GM19328 (cell line): Measurements from ENCODE around the gene CIAO2B.

Experiments
- ATAC-seq: cut with Tn5 transposase; IDR thresholded peaks from one replicate; pipeline ENCODE4 v1.9.1; 2021; ENCODE audit warnings: mild to moderate bottlenecking, moderate library complexity; ENCODE audit not compliant: unreplicated experiment

Gene CIAO2B

DNA sequence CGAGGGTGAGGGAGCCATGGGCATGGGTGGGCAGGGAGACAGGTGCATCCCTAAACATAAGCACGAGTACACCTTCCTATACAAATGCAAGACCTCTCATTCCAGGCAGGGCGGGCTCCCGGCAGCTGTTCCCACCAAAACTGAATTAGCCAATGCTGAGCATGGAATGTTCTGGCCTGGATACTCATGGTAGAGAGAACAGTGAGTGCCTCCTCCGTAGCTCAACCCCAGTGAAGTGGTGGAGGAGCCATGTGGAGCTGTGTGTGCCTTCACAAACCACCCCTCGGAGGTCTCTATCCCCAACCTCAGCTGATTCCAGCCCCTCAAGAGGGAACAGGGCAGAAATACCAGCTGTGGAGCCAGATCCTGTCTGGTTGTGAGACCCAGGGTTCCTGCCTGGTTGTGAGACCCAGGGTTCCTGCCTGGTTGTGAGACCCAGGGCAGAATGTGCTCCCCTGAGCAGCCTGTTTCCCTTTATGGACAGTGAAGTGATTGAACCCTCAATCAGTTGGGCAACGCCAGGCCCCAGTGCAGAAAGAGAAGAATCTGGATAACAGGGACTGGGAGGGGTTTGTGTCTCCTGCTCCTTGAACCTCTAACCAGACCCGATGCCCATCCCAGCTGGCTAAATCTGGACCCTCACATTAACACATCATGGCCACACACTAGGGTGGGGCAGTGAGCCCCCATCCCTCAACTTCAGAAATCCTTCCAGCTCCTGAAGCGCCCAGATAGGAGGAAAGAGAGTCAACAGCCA lies 13.1 kb downstream of the CIAO2B start:
- no peak for ATAC-seq

DNA sequence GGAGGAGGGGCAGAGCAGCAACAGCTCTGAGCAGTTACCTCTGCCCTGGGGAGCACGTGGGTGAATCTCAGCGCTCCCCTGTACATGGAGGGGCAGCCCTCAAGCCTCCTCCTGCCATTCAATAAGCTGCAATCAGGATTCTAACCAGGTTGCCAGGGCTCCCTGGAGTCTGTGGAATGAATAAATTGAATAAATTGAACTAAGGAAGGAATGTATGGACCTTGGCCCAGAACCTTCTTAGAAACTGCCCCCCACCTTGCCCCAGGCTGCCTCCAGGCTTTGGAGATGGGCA lies 14.0 kb downstream of the CIAO2B start:
- no peak for ATAC-seq

DNA sequence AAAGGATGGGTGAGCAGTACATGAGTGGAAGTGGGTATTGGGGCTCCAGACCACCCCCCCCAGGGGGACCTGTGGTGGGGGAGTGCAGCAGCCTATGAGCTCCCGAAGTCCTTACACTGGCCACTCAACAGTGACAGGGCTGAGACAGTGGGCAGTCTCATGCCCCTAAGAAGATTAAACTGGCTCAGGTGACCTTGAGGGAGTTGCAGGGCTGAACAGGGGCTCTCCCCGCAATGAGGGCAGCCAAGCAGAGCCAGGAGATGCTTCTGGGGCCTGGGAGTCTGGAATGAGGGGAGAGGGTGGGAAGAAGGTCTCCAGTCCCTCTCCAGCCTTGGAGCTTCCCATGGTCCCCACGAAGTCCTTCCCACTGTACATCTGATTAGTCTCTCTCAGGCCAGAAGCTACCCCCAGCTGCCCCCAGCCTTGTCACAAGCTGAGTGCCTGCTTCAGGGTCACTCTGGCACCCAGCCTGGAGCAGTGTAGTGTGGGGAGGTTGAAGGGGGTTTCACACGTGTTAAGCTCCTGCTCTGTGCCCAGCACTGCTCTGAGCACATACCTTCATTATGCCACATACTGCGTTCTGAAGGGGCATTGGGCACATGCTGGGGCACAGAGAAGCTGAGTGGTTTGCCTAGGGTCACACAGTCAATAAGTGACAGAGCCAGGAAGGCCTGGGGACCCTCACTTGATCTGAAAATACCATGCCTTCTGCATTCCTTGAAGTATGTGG lies 14.5 kb downstream of the CIAO2B start:
- ATAC-seq: no peak

DNA sequence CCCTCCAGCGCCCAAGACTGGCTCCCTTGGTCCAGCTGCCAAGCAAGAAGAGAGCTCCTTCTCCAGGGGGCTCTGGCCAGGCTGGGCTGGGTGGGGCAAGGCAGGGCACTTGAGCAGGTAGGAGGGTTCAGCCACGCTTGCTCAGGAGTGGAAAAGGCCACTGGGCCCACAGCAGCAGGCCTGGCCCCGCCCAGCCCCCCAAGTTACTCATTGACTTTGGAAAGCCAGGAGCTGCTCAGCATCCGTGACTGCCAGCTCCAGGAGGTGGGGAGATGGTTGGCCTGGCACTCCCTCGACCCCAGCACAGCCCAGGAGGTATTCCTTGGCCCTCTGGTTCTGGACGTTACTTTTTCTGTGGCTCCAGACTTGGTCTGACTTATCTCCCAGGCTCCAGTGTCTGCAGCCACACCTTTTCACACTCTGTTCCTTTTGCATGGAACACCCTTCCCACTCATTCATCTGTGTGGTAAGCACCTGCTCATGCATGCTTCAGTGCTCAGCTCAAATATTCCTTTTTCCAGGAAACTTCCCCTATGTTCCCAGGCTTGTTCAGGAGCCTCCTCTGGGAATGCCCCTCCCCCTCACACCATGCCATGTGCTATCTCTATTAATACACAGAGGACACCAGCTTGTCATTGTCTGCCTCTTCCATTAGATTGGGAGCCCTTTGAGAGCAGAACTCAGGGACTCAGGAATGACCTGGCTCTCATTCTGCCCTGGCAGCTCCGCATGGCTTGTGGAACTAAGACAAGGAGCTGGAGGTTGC lies 15.2 kb downstream of the CIAO2B start, which contains the start of gene CDH16:
Gene CDH16 (minus strand): TSS at position 83 of the 766 bp plus-strand sequence. CDS start 820 bp downstream, outside the sequence.
- ATAC-seq: no peak

DNA sequence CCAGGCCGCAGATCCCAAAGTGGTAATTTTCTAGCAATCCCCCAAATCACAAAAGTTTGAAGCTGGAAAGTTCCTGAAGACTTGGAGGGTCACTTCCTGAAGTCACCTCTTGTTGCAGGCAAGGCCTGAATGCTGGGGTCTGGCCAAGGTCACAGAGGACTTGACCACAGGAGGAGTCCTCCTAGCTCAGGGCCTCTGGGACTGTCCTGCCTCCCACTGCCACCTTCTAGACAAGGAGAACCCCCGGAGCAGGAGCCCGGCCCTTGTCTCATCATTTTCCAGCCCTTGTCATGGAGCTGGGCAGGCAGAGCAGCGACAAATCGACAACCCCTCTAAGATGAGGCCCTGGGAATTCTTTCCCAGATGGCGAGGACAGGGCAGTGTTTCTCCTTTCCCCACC lies 15.8 kb downstream of the CIAO2B start:
- ATAC-seq: no peak

GRCh38 chr16:66917741-66918140 lies 16.5 kb downstream of the CIAO2B start:
- ATAC-seq: no peak

DNA sequence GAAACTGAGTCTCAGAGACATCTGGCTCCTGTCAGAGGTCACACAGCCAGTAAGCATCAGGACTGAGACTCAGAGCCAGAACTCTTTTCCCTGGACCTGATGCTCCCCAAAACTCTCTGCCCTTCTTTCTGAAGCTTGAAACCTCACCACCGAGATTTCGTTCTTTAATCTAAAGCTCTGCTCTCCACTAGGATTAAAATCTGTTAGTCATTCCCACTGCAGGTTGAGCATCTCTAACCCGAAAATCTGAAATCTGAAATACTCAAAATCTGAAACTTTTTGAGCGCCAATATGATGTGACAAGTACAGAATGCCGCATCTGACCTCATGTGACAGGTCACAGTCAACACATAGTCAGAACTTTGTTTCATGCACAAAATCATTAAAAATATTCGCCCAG lies 17.7 kb downstream of the CIAO2B start:
- ATAC-seq: no peak

DNA sequence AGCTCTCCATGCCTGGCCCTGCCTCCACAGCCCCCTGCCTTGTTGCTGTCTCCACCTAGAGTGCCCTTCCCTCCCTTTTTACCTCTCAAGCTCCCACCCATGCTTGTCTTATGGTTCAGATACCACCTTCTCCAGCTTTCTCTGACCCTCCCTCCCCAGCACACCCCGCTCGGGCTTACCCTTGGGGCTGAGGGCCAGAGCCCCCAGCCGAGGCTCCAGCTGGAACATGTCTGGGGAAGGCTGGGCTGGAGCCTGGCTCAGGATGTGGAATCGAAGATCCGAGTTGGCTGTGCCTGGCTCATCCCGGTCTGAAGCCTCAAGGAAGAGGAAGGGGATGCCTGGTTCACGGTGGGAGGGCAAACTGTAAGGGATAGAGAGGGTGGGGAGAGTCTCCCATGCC lies 19.2 kb downstream of the CIAO2B start:
- no peak for ATAC-seq

DNA sequence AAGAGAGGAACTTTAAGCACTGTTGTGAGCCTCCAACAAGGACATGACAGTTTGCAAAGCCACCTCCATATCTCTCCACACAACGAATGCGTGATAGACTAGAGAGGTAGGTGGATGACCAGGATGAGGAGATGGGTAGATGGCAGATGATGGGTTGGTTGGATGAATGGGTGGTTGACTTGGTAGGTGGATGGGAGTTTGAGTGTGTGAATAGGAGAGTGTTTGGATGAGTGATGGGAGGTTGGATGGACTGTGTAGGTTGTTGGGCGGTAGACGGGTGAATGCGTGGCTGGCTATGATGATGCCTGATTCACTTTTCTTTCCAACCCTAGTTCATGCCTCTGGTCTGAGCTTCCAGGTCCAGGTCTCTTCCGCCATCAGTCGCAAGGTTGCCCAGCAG lies 19.7 kb downstream of the CIAO2B start:
- no peak for ATAC-seq

DNA sequence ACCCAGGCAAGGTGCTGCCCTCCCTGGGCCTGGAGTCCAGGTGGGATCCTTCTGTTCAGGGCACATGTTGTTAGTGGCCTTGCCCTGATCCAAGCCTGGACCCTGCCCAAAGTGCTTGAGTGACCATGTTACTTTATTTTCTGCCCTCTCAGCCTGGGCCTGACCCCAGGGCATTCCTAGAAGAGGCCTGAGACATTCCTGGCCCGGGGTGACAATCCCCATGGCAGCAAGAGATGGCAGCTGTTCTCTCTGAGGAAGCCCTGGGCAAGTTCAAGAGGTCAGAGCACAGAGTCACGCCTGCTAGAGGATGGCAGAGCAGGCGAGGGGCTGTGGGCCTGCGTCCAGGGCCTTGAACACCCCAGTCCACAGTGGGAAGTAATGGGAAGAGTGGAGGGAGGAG lies 20.5 kb downstream of the CIAO2B start:
- no peak for ATAC-seq

DNA sequence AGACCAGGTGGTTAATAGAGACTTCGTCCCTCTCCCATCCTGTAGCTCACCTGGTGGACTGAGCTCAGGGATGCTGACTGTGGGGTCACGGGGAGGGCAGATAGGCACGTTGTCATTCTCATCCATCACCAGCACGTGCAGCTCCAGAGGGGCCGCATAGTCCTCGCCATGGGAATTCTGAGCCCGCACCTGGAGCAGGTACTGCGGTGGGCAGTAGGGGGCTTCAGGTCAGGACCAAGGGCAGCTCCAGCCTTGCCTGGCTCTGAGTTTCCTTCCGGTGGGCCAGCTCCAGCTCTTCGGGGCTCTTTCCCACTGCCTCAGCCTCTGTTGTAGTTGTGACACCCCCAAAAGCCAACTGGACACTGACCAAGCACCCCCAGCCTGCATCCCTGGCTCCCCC lies 21.1 kb downstream of the CIAO2B start:
- no peak for ATAC-seq

DNA sequence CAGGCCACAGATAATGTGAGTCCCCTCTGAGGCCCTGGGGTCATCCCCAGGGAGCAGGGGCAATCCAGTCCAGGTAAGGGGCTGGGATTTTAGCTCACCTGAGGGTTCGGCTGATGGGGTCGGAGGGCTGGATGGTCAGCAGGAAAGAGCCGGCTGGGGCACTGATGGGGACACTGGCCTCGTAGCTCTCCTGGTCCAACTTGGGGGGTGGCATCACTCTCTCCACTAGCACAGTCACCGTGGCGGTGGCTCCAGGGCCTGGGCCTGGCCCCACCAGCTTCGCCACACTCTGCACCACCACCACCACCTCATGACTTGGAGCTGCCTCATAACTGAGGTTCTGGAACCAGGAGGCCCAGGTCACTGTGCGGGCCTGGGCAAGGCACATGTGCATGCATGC lies 22.4 kb downstream of the CIAO2B start:
- no peak for ATAC-seq

DNA sequence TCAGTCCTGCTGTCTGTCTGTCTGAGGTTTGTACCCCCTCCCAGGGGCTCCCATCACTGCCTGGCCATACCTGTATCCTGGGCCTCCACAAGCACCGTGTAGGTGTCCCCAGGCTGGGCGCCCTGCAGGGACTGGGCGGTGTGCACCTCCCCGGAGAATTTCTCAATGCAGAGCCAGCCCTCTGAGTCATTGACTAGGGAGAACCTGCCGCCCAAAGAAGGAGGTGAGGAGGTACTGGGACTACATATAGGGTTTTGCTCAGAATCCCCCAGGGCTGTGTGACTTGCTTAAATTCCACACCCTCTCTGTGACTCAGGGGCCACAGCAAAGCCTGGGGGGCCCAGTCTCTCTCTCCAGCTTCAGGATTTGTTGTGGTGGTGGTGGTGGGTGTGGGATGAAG lies 23.1 kb downstream of the CIAO2B start:
- no peak for ATAC-seq

DNA sequence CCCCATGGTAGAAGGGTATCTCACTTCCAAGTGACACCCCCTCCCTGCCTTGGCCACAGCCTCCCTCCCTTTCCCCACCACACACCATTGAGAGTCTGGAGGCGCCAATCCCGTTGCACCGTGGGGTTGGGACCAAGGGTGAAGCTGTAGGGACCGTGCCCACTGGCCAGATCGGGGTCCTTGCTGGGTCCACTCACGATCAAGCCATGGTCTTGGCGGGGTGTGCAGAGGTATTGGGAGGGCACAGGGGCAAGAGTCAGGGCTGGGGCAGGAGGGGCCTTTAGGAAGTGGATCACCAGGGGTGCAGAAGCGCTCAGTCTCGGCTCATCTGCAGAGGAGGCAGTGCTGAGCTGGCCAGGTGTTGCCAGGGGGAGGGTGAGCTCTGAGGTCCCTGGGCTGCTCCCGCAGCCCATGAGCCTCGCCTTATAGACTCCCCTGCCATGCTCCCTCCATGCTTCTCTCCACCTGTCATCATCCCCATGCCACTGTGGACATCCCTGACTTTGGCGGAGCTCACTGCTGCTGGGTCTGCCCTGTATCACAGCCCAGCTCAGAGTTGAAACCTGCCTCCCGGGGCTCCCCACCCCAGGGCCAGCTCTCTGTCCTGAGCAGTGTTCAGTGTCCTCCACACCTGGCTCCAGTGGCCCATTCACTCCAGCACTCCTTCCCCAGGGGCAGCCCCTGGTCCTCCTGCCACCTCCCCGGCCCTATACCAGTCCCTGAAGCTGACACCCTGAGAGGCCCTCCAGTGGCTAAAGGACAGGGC lies 23.8 kb downstream of the CIAO2B start:
- no peak for ATAC-seq

- ATAC-seq: no peak
Measured at GRCh38 chr16:66908762-66909559, 25.2 kb downstream of the CIAO2B start.

GRCh38 chr16:66908116-66908515 lies 26.1 kb downstream of the CIAO2B start:
- no peak for ATAC-seq

DNA sequence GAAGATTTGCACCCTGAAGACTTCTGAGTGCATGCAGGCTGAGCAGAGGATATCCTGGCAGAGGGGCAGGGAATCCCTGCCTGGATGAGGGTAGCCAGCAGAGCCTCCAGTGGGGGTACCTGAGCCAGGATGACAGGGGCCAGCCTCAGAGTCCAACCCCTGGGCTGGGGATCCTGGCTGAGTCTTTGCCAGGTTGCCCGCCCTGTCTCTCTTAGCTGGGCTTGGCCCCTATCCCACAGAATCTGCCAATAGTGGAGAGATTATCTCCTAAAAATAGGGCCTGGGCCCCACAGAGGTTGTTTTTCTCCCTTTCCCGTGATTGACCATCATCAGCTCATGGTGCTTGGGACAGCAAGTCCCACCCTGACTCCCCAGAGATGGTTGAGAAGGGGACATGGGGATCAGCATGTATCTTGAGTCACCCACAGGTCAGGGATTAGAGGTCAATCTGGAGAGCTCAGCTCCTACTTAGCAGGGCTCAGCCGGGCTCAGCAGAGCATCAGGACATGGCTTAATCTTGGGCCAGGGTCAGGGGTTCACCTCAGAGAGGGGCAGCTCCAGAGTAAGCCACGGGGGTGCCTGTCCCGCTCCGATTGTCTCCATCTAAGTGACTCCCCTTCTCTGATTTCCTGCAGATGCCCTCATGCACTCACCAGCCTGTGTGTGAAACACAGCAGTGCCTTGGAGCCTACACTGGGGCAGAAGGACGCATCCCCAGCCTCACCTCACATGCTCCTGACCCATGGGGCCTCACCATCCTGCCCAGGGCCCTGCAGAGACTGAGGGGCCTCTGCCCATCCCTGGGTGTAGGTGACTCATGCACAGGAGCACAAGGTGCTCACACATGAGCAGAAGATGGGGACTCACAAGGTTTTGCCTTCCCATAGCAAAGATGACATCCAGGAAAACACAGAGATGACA lies 27.0 kb downstream of the CIAO2B start:
- ATAC-seq: no peak

- ATAC-seq: no peak
Measured at GRCh38 chr16:66905633-66906539, 28.3 kb downstream of the CIAO2B start.
